Suppressor macrophage treated with lipopolysaccharide for 4 hours (primary cell): ENCODE data around the gene PTPRN2.
"Not testable (repeated sequence)": the region's sequence is repeated elsewhere in the genome, so short reads cannot be mapped to it uniquely, and the experiment has no call there.

Source experiments
- DNase-seq: peaks from one replicate; pipeline ENCODE4 v3.0.0-alpha.2; 2020

The PTPRN2 gene

DNA sequence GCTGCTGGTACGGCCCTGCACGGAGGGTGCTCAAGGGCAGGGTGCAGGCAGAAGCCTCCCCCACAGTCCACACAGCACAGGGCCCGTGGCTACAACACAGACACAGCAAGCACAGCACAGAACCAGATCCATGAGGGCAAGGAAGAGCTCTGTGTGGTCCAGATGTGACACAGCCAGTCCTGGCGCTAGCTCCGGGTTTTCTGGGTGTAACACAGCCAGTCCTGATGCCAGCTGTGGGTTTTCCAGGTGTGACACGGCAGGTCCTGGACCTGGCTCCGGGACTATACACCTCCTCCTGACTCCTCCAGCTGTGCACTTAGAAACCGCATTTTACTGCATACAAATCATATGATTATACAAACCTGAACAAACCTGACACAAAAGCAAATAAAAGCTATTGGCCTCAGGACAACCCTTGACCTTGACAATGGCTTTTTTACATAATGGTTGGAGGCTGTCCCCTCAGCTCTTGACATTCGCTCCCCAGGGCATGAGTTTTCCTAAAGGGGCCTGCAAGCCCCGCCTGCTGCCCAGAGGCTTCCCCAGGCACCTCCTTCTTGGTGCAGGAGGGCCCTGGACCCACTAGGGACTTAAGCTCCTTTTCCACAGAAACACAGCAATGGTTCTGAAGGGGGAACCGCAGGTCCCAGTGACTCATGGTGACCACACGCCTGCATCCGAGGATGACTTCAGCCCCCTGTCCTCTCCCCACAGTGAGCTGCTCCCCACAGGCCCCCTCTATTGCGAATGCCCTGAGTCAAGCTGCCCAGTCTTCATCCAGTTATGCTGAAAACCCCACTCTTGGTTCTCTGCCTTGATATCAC is 209.6 kb downstream of the PTPRN2 start:
- no peak for DNase-seq

DNA sequence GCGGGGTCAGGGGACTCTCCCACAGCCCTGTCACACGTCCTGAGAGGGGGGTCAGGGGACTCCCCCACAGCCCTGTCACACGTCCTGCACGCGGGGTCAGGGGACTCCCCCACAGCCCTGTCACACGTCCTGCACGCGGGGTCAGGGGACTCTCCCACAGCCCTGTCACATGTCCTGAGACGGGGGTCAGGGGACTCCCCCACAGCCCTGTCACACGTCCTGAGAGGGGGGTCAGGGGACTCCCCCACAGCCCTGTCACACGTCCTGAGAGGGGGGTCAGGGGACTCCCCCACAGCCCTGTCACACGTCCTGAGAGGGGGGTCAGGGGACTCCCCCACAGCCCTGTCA is 210.8 kb downstream of the PTPRN2 start:
- not testable (repeated sequence) for DNase-seq

DNA sequence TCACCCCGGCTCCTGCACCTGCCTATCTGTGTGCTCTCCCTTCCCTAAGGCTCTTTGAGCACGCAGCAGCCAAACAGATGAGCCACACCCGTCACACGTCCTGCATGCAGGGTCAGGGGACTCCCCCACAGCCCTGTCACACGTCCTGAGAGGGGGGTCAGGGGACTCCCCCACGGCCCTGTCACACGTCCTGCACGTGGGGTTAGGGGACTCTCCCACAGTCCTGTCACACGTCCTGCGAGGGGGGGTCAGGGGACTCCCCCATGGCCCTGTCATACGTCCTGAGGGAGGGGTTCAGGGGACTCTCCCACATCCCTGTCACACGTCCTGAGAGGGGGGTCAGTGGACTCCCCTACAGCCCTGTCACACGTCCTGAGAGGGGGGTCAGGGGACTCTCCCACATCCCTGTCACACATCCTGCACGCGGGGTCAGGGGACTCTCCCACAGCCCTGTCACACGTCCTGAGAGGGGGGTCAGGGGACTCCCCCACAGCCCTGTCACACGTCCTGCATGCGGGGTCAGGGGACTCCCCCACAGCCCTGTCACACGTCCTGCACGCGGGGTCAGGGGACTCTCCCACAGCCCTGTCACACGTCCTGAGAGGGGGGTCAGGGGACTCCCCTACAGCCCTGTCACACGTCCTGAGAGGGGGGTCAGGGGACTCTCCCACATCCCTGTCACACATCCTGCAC is 211.3 kb downstream of the PTPRN2 start:
- DNase-seq, result not testable (repeated sequence)

DNA sequence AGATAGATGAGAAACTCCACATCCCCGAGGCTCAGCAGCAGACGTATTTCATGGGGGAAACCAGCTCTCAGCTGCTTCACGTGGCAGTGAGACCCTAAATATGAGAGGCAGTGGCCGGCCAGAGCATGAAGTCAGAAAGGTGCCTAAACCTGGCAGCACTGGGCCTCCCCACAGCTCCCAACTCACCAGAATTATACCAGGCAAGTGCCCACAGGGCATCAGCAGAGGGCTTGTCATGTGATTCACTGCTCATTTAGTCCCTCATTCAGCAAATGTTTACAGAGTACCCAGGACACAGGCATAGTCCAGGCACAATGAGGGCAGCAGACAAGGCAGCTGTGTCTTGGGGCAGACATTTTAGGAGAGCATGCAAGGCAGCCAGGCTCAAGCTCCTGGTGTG is 212.6 kb downstream of the PTPRN2 start:
- DNase-seq, result no peak

DNA sequence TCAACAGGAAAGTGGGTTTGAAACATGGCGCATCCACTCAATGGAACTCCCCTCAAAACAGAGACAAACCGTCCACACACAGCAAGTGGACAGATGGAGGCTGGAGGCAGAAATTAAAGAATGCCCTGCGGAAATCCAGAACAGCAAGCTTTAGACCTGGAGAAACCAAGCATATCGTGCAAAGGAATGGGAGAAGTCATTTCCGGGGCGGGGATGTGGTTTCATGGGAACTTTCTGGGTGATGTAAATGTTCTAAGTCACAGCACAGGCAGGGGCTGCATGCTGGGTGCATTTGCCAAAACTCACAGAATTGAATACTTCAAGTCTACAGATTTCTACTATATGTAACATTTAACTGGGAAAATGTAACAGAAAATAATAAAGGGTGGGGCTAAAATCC is 213.0 kb downstream of the PTPRN2 start:
- DNase-seq, result no peak

DNA sequence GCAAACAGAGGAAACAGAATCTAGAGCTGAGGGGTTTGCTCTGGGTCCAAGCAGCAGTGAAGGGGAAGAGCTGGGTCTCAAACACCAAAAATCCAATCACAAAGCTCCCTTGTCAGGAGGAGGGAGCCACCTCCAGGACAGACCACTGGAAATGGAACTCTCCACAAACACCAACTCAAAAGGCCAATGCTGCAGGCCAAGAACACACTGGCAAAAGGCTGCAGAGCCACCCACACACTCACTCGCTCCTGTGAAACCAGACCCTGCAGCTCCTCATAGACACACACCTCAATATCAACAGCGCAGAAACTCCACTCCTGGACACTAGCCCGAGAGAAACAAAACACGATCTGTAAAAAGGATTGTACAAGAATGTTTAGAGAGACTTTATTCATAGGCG is 213.5 kb downstream of the PTPRN2 start:
- DNase-seq, result no peak

DNA sequence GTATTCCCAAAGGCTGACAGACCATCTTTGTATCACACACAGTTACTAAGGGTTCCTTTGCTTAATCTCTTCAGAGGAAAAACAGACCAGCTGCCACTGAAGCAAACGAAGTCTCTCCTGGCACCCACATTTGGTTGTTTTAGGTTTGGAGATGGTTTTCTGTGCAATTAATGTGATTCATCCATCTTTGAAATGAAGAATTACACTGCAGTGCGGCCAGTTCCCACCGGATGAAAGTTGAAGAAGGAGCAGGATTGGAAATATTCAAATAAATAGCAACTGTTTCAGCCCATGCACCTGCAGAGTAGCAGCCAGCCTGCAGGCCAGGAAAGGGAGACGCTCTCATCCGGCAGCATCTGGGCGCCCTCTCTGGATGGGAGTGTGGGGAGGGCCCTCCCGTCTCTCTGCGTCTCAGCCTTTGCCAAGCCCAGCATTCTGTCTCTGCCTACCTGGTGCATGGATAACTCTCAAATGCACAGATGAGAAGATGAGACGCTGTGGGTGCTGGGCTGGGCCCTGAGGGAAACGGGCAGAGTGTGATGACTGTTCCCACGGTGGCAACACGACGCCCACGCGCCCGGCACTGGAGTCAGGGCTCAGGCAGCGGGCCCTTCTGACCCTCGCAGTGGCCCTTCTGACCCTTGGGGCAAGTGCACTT is 214.0 kb downstream of the PTPRN2 start:
- DNase-seq, result no peak

DNA sequence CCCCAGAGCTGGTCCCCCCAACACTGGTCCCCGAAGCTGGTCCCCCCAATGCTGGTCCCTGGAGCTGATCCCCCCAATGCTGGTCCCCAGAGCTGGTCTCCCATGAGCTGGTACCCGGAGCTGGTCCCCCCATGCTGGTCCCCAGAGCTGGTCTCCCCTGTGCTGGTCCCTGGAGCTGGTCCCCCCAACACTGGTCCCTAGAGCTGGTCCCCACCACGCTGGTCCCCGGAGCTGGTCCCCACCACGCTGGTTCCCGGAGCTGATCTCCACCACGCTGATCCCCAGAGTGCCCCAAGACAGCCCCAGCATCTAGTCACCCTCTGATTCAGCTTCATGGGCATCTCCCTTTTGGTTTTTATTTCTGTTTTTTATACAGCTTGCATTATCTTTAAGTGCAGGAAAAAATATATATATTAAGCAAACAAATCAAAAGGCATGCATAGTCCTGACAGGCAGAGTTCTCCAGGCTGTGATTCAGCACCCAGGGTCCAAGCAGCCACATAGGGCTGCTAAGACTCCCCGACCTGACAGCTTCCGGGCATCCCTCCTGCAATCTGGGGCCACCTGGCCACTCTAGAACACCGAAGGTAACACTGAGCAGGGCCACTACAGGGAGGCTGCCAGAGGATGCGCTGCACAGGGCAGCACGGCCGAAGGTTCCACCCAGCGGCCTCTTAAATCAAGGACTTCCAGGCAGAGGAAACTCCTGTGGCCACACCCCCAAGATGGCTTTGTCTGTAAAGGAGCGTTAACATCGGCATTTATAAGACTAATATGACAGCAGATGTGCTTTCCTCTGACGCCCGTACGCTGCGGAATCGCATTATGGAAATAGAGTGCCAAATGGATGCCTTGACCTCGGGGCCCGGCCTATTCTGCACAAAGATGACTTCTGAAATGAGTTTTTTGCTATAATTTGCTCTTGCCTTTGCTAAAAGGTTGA is 215.0 kb downstream of the PTPRN2 start:
- DNase-seq, result no peak

DNA sequence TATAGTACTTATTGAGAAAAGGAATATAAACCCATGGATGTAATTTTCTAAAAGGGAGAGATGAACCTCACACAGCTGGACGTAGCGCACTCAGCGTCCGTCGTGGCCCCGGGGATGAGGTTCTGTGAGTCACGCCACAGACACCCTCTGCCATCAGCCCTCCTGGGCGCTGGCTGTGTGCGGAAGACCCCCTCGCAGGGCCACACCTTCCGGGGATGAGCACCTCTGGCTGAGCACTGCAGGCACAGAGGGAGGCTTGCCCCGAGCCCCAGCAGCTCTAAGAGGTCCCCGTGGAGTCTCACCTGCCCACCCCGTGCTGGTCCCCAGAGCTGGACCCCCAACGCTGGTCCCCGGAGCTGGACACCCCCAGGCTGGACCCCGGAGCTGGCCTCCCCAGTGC is 215.8 kb downstream of the PTPRN2 start:
- DNase-seq, result no peak

DNA sequence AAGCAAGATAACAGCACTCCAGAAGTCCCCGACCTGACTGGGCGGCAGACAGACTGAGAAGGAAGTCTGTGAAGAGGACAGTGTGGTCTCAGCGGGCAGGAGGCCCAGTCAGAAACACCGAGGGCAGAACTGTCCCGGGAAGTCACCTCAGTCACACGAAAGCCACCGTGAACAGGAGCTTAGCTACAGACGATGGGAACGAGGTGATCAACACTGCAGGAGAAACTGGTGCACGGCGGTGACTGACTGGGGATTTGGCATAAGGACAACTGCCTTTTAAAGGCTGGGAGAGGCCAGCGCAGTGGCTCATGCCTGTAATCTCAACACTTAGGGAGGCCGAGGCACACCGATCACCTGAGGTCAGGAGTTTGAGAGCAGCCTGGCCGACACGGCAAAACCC is 217.8 kb downstream of the PTPRN2 start:
- DNase-seq, result no peak

DNA sequence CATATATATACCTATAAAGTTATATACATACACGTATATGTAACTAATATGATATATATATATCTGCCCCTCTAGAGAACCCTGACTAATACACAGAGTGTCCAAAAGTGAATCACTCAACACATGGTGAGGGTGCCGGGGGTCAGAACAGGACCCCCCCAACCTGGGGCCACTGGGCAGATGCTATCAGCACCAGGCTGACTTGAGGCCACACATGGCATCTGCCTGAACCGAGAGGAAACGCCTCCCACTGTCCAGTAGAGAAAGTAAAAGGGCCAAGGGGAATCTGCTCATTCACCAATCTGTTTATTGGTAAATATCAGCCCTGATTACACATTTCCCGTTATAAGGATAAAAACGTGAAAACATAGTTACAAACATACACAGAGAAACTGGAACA is 218.3 kb downstream of the PTPRN2 start:
- DNase-seq, result no peak

DNA sequence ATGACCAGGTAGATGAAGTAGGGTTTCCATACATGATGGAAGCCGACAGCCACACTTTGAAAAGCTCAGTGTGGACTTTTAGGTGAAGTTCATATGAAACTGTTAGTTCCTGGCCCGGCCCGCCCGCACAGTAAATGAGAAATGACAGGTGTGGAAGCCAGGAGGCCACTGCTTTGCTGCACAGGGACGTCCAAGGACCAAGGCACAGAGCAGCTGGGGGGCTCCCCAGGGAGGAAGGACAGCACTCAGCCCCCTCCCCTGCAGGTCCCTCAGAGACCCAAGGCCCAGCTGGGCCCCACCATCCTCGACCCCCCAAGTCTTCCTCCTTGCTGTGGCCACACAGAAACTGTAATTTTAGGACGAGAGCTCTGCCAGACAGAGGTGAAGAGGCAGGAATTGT is 219.2 kb downstream of the PTPRN2 start:
- no peak for DNase-seq

DNA sequence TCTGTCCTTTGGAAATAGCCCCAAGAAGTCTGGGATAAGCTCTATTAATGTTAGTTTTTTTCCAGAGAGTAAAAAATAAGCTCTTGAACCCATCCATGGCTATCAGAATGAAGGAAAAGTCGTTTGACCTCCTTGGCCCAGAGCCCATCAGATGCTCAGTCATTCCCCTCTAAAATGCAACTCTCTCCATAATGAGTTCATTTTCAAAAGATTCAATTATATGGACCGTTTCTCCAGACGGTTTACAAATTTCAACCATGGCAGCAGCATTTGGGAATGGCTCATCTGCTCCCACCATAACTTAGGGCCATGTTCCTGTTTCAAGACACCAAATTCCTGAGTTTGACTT is 220.0 kb downstream of the PTPRN2 start:
- DNase-seq, result no peak

DNA sequence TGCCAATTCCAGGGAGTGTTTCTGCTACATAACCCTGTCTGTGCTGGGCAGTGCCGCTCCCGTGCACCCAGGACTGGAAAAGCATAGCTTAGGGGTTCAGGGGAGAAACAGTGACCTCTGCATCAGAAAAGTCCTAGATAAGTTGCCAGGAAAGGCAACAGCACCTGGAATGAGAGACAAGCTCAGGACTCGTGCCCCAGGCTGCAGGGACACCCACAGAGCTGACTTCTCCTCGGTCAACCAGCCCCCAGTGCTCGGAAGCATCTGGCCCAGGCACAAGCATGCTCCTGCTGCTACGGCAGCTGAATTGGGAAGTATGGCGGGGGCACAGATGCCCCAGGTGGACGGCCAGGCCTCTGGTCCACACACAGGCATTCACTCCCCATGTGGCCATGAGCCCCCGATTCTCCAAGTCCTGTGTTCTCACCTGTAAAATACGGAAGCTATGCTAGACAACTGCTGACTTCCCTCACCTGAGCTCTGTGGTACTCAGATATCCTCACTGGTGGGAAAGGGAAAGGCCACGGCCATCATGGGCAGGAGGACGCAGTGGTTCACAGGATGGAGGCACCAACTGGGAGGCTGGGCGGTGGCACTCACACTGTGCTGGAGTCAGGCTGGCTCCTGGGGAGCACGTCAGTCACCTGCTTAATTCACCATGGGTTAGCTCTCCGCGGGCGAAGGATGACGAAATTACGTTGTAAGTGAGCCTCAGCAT is 220.5 kb downstream of the PTPRN2 start:
- no peak for DNase-seq

DNA sequence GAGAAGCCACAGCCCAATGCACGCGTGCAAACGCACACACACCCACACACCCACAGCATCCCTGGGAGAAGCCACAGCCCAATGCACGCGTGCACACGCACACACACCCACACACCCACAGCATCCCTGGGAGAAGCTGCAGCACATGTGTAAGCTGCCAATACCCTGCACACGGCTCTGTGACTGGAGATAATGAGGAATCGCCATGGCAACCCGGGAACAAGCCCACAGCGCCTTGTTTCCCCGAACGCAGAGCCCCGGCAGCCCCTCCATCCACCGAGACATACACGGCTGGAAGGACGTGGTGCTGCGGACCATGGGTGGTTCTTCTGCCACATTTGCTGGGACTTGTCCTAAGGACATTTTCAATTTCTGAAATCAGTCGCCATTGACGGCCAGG is 221.3 kb downstream of the PTPRN2 start:
- no peak for DNase-seq

DNA sequence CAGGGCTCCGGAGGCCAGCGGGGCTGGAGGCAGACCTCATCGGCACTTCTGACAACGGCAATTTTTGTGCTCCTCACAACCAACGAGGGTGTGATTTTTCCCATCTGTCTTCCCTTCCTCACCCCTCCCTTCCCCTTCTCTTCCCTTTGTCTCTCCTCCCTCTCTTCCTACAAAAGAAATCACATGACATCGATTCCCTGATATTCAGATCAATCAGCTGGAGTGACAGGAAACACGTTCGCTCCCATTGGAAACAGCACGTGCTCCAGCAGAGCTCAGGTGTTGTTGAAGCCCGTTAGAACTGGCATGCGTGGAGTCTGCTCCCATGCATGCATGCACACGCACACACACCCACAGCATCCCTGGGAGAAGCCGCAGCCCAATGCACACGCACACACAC is 222.4 kb downstream of the PTPRN2 start:
- no peak for DNase-seq

DNA sequence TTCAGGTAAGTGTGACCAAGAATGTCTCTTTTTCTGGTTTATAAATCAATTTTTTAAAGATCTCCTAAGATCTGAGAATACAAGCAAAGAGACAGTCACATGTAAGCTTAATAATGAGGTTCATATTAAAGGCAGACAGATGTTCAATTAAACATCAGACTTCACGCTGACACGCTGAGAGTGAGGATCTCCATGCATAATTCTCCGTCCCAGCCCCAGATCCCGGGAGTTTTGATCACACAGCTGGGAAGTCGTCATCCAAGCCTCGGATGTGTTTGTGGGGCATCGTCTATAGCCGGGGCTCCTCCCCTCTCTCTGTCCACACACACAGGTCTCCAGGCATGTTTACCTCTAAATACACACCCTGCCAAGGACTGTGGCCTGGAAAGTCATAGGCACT is 223.2 kb downstream of the PTPRN2 start:
- no peak for DNase-seq

DNA sequence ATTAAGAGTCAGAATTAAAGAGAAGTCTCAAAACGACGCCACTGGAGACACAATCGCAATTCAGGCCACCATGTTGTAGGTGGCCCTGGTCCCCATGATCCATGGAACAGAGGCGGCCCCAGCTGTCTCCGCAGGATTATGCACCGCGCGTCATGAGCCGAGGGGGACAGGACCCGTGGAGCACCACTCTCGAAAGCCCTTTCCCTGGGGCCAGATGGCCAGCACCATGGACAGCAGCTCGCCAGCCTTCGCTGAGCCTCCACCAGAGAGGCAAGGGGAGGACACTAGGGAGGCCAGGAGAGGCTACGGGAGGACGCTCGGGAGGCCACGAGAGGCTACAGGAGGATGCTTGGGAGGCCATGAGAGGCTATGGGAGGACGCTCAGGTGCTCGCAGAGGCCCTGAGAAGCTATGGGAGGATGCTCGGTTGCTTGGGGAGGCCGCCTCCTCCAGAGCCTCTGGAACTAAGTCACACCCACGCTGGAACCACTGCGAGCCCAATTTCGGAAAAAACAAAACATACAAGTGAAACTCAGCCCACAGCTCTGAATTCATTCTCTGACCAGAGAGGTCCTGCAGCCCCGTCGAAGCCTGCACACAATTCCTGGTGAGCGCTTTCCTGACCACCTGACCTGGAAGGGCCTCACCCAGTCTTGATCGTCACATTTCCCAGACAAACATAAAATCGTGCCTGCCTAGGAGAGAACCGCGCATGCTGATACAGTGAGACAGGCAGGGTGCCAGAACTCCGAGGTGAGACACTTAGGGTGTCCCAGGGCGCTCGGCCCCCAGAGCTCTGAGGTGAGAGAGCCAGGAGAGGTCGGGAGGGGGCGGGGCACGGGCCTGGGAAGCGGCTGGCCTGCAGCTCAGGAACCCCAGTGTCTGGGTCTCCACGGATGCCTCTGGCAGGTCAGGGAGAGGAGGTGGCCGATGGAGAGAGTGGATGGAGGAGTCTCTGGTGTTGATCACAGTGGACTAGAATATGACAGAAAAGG is 224.4 kb downstream of the PTPRN2 start:
- no peak for DNase-seq

DNA sequence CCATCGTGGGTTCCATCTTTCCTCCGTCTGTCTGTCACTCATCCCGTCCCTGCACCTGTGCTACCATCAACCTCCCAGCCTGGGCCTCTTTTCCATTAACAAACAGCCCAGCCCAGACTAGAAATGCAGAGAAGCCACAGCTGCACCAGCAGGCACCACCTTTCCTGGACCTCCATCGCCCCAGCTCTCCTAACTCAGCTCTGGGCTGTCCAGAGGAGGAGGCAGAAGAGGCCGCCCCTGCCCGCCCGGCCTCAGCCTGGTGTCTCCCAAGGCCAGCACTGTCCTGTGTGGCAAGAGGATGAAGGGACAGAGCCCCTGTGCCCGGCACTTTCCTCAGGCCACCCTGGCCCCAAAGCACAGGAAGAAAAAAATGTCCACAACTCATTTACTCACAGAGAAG is 225.6 kb downstream of the PTPRN2 start:
- no peak for DNase-seq

DNA sequence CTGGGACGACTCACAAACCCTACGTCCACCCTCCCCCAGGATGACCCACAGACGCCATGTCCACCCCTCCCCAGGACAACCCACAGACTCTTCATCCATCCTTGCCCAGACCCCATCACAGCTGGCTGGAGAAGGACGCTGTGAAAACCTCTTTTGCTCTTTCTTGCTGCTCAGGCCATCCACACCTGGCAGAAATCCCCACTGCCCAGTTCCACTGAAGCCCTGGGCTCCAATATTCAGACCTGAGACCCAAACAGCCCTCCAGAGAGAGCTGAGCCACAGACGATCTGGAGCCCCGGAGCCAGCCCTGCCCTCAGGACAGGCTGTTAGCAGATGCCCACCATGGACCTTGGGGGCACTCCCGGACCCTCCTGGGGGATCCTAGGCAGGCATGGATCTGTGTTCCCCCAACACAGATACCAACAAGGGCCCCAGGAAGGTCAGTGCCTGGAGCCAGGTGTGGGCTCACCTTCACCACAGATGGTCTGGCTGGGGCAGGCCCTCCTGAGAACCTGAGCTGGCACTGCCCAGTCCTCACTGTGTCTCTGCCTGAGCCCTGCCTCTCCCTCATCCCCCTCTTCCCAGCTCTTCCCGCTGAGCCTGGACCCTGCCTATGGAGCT is 226.2 kb downstream of the PTPRN2 start:
- no peak for DNase-seq
